Measurements from ENCODE around the gene HOATZ.

The HOATZ gene

DNA sequence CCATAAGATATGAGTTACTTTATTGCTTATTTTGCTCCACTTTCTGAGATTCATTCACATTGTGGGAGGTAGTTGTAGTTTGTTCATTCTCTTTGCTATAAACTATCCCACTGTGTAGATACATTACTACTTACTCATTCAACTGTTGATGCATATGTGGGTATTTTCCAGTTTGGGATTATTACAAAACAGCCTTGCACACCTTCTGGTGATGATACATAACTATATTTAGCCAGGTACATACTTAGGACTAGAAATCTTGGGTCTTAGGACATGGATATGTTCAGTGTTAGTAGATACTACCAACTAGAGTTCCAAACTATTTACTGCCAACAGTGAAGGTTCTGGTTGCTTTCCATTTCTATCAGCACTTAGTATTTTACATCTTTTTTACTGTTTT, 40.1 kb upstream of the HOATZ start:
- Histone ChIP-seq H3K4me3 (no peak overlapping the region), H3K27ac (no peak overlapping the region), H3K36me3 (no peaks in the 10 kb centered on the region), H3K27me3 (peaks cover 0 to 7% of the 10 kb centered on the region in 2 donors), H3K4me1 (no peaks in the 10 kb centered on the region), H3K9me3 (no peaks in the 10 kb centered on the region)
- DNase-seq, result no peak
- TF ChIP-seq, protein P1, sequence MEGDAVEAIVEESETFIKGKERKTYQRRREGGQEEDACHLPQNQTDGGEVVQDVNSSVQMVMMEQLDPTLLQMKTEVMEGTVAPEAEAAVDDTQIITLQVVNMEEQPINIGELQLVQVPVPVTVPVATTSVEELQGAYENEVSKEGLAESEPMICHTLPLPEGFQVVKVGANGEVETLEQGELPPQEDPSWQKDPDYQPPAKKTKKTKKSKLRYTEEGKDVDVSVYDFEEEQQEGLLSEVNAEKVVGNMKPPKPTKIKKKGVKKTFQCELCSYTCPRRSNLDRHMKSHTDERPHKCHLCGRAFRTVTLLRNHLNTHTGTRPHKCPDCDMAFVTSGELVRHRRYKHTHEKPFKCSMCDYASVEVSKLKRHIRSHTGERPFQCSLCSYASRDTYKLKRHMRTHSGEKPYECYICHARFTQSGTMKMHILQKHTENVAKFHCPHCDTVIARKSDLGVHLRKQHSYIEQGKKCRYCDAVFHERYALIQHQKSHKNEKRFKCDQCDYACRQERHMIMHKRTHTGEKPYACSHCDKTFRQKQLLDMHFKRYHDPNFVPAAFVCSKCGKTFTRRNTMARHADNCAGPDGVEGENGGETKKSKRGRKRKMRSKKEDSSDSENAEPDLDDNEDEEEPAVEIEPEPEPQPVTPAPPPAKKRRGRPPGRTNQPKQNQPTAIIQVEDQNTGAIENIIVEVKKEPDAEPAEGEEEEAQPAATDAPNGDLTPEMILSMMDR (IDR thresholded peaks at IDR 0.05), result no peak
- intact Hi-C loops (cut with DNase I; ENCODE audit: low total_unique reads), result no loop called here

DNA sequence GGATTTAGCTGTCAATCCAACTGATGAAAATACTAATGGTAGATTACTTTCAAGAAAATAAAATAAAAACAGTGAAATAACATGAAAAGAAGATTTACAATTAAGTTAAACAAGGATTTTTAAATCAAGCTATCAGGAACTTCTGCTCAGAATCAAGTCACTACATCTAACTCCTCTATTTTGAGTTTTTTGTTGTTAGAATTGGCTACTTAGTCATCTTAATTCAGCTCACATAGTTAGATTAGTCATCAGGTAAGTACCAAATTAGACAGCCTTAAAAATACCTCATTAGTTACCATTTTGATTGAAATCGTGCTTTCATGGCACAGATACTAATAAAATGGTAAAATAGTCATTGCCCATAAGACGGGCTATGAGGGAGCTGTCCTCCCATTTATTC, 38.2 kb upstream of the HOATZ start:
- no peak overlapping the region for H3K27ac ChIP-seq
- TF ChIP-seq, protein P1 (IDR thresholded peaks at IDR 0.05), result no peak
- intact Hi-C loops (cut with DNase I; ENCODE audit: low total_unique reads), result no loop called here
- H3K27me3 ChIP-seq, result peaks cover 0 to 7% of the 10 kb centered on the region in 2 donors
- H3K36me3 ChIP-seq, result no peaks in the 10 kb centered on the region
- H3K9me3 ChIP-seq, result no peaks in the 10 kb centered on the region
- H3K4me1 ChIP-seq, result no peaks in the 10 kb centered on the region
- DNase-seq, result no peak
- no peak overlapping the region for H3K4me3 ChIP-seq

DNA sequence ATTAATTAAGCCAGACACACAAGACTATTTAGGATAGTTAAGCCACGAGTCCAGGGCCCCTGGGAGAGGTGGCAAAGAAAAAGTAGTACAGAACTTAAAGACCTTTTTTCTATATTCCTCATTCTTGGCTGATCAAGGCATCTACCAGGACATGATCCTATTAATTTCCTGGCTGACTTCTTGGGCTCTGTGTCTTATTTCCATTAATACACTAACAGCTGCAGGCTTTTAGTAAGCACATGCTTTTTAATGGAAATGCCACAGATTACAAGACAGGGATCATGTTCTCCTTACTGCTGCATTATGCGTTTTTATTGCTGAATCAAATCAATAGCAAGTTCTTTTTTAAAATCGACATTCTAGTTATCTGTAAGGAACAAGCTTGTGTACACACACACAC, 37.6 kb upstream of the HOATZ start:
- Histone ChIP-seq H3K9me3 (peaks cover 0 to 4% (median 0%) of the 10 kb centered on the region in 3 donors), H3K27ac (no peak overlapping the region), H3K4me3 (no peak overlapping the region), H3K27me3 (peaks cover 0 to 7% of the 10 kb centered on the region in 2 donors), H3K4me1 (no peaks in the 10 kb centered on the region), H3K36me3 (no peaks in the 10 kb centered on the region)
- intact Hi-C loops (cut with DNase I; ENCODE audit: low total_unique reads), result no loop called here
- DNase-seq, result no peak
- TF ChIP-seq, protein P1 (IDR thresholded peaks at IDR 0.05), result no peak

DNA sequence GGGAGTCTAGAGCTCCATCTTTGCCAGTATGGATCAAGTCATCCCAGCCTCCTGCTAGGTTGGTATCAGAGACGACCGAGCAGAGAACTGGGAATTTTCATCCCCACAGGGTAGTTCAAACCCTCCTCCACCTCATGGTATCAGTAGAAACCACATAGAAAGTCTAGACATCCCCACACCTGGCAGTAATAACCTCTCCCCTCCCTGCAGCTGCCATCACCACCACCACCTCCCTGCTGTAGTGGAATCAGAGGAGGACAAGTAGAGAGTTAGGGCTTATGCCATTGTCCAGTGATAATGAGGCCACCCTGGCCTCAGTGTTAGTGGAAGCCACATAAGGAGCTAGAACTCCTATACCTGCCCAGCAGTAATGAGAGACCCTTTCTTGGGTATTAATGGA, 36.7 kb upstream of the HOATZ start:
- Histone ChIP-seq H3K9me3 (peaks cover 0 to 12% (median 2%) of the 10 kb centered on the region in 3 donors), H3K27ac (no peak overlapping the region), H3K4me3 (no peak overlapping the region), H3K36me3 (no peaks in the 10 kb centered on the region), H3K27me3 (peaks cover 0 to 7% of the 10 kb centered on the region in 2 donors), H3K4me1 (no peaks in the 10 kb centered on the region)
- intact Hi-C loops (cut with DNase I; ENCODE audit: low total_unique reads), result no loop called here
- TF ChIP-seq, protein P1 (IDR thresholded peaks at IDR 0.05), result no peak
- no peak for DNase-seq

DNA sequence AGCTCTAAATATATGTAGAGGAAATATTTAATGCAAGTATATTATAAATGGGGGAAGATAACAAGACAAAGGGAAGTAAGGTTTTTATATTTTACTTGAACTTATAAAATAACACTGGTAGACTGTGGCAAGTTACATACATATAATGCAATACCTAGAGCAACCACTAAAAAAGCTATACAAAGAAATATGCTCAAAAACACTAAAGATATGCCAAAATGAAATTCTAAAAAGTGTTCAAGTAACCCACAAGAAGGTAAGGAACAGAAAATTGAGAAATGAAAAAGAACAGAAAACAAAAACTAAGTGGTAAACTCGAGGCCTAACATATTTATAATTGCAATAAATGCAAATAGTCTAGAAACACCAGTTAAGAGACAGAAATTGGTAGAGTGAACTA, 34.9 kb upstream of the HOATZ start:
- H3K36me3 ChIP-seq, result no peaks in the 10 kb centered on the region
- H3K27ac ChIP-seq, result no peak overlapping the region
- no peaks in the 10 kb centered on the region for H3K4me1 ChIP-seq
- H3K9me3 ChIP-seq, result peaks cover 0 to 27% (median 10%) of the 10 kb centered on the region in 3 donors
- peaks cover 0 to 7% of the 10 kb centered on the region in 2 donors for H3K27me3 ChIP-seq
- TF ChIP-seq, protein P1 (IDR thresholded peaks at IDR 0.05), result no peak
- no peak overlapping the region for H3K4me3 ChIP-seq
- DNase-seq, result no peak
- intact Hi-C loops (cut with DNase I; ENCODE audit: low total_unique reads), result no loop called here

DNA sequence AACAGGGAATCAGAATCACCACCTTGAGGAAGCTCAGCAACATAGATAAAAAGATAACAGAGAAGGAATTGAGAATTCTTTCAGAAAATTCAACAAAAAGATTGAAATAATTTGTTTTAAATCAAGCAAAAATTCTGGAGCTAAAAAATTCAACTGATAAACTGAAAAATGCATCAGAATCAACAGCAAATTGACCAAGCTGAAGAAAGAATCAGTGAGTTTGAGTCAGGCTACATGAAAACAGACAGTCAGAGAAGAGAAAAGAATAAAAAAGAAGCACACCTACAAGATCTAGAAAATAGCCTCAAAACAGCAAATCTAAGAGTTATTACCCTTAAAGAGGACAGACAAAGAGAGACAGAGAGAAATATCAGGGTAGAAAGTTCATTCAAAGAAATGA, 31.1 kb upstream of the HOATZ start:
- Histone ChIP-seq H3K27me3 (no peaks in the 10 kb centered on the region), H3K27ac (no peak overlapping the region), H3K4me1 (no peaks in the 10 kb centered on the region), H3K36me3 (no peaks in the 10 kb centered on the region), H3K9me3 (peaks cover 0 to 46% (median 15%) of the 10 kb centered on the region in 3 donors), H3K4me3 (no peak overlapping the region)
- no peak for DNase-seq
- TF ChIP-seq, protein P1 (IDR thresholded peaks at IDR 0.05), result no peak
- intact Hi-C loops (cut with DNase I; ENCODE audit: low total_unique reads), result no loop called here
